Fibroblast of the aortic adventitia (primary cell): ENCODE measurements around the gene TEX2. TPM values are rescaled to one million over a fixed set of nuclear protein-coding genes. Genes with fewer than 3 reads are reported as not detected.

Experiments
- DNase-seq: peaks from one replicate; pipeline ENCODE4 v3.0.0-alpha.2; 2010; ENCODE audit warnings: low read depth
- H3K4me3 ChIP-seq: 2 replicates; pipeline ENCODE4 v1.5.1; 2011; ENCODE audit warnings: low read depth, mild to moderate bottlenecking, control low read depth, low read length, moderate library complexity
- total RNA-seq: library from RNA; depleted of rRNA; stranded (reverse); fragments of >200 nt; gene quantifications from 2 replicates; pipeline ENCODE4 v1.2.3, GENCODE V29; 2012; ENCODE audit warnings: low replicate concordance
- TF ChIP-seq, protein P1 (sequence below): IDR thresholded peaks from 2 replicates; pipeline ENCODE4 v1.5.1; 2011; ENCODE audit warnings: mild to moderate bottlenecking, low read length, control low read depth, inconsistent platforms; ENCODE audit not compliant: insufficient read depth

The TEX2 gene
- total RNA-seq, 1 donor: 24.6 TPM

GRCh38 chr17:64150237-64151015 is 112.6 kb downstream of the TEX2 start:
- no peak for DNase-seq
- no peak overlapping the region for H3K4me3 ChIP-seq
- TF ChIP-seq, protein P1, sequence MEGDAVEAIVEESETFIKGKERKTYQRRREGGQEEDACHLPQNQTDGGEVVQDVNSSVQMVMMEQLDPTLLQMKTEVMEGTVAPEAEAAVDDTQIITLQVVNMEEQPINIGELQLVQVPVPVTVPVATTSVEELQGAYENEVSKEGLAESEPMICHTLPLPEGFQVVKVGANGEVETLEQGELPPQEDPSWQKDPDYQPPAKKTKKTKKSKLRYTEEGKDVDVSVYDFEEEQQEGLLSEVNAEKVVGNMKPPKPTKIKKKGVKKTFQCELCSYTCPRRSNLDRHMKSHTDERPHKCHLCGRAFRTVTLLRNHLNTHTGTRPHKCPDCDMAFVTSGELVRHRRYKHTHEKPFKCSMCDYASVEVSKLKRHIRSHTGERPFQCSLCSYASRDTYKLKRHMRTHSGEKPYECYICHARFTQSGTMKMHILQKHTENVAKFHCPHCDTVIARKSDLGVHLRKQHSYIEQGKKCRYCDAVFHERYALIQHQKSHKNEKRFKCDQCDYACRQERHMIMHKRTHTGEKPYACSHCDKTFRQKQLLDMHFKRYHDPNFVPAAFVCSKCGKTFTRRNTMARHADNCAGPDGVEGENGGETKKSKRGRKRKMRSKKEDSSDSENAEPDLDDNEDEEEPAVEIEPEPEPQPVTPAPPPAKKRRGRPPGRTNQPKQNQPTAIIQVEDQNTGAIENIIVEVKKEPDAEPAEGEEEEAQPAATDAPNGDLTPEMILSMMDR: no peak

- no peak for DNase-seq
- H3K4me3 ChIP-seq: no peak overlapping the region
- TF ChIP-seq, protein P1: no peak
These were observed 113.9 kb downstream of the TEX2 start for GRCh38 chr17:64149196-64149595.

DNA sequence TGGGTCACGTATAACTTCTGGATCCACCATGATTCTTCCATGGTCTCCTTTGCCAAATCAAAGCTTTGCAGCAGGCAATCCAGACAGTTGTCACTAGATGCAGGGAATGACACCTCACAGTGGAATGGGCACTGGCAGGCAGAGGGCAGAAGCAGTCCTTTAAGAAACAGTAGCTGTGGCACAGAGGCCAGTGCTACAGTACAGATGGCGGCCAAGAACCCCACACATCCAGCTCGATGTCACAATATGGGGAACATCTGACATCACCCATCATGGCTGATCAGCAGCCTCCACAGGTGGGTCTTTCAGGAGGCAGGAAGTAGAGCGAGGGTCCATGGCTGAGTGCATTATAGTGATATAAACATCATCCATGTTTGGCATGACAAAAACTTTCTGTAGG is 114.4 kb downstream of the TEX2 start:
- no peak overlapping the region for H3K4me3 ChIP-seq
- TF ChIP-seq, protein P1: no peak
- DNase-seq: no peak

DNA sequence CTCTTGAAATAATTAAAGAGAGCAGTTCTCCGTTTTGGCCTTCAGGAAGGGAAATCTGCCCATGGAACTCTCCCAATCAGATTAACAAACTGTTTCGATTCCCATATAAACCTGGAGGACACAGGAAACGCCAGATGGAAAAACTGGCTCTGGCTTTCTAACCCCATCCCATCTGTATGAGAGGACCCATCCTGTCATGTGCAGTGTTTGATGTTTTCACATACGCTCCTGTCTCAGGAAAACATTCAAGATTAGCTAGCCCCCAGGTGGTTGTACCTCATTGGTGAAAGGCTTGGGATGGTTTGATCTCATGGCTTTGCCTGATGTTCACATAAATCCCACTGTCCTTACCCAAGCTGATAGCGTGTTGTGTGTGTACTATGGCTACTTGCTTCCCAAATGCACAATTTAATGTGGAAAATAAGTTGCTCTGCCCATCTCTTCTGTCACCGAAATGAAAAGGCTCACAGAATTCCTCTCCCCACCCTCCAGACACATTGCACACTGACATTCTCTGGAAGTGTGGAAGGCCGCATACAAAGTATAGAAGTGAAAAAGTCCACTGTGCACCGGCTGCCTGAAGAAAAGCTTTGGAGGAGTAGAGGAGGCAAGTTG is 114.9 kb downstream of the TEX2 start:
- DNase-seq: peak; percentile 62
- TF ChIP-seq, protein P1: no peak
- no peak overlapping the region for H3K4me3 ChIP-seq

- DNase-seq: peak; percentile 68
- TF ChIP-seq, protein P1: no peak
- peak overlapping the region; percentile 87 for H3K4me3 ChIP-seq
These were observed 115.7 kb downstream of the TEX2 start for GRCh38 chr17:64147110-64148016.

GRCh38 chr17:64146418-64147109 is 116.5 kb downstream of the TEX2 start:
- DNase-seq: peak; percentile 72
- peak overlapping the region; percentile 87 for H3K4me3 ChIP-seq
- TF ChIP-seq, protein P1: no peak
